Fibroblast of villous mesenchyme (primary cell): ENCODE results near the gene RBFOX2. TPM values are rescaled to one million over a fixed set of nuclear protein-coding genes. Genes with fewer than 3 reads are reported as not detected.

Source experiments
- DNase-seq: peaks from one replicate; pipeline ENCODE4 v3.0.0-alpha.2; 2010; ENCODE audit warnings: low read depth
- H3K4me3 ChIP-seq: 2 replicates; pipeline ENCODE4 v1.5.1; 2011; ENCODE audit warnings: low read depth, mild to moderate bottlenecking, low read length
- total RNA-seq: library from RNA; depleted of rRNA; stranded (reverse); fragments of >200 nt; gene quantifications from 2 replicates; pipeline ENCODE4 v1.2.3, GENCODE V29; 2012
- TF ChIP-seq, protein P1 (sequence below): IDR thresholded peaks from 2 replicates; pipeline ENCODE4 v1.5.1; 2012; ENCODE audit warnings: low read depth, mild to moderate bottlenecking, low read length; ENCODE audit not compliant: insufficient read depth

Gene RBFOX2
- total RNA-seq, 1 donor = 174 TPM

DNA sequence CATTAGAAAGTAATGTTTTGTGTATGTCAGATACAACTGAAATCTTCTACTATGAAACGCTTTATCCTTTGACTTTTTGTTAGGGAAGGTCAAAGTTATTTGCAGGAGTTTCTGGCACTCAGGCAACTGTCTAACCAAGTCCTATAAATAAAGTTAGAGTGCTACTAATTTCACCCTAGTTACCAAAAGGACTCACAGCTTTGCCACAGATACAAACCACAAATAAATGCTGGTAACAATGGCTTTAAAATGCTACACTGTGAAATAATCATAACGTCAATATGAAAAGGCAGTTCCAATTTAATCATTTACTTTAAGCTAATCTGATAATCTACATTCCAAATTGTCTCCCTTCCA is 124.3 kb downstream of the RBFOX2 start:
- no peak overlapping the region for H3K4me3 ChIP-seq
- TF ChIP-seq, protein P1, sequence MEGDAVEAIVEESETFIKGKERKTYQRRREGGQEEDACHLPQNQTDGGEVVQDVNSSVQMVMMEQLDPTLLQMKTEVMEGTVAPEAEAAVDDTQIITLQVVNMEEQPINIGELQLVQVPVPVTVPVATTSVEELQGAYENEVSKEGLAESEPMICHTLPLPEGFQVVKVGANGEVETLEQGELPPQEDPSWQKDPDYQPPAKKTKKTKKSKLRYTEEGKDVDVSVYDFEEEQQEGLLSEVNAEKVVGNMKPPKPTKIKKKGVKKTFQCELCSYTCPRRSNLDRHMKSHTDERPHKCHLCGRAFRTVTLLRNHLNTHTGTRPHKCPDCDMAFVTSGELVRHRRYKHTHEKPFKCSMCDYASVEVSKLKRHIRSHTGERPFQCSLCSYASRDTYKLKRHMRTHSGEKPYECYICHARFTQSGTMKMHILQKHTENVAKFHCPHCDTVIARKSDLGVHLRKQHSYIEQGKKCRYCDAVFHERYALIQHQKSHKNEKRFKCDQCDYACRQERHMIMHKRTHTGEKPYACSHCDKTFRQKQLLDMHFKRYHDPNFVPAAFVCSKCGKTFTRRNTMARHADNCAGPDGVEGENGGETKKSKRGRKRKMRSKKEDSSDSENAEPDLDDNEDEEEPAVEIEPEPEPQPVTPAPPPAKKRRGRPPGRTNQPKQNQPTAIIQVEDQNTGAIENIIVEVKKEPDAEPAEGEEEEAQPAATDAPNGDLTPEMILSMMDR = no peak
- DNase-seq = no peak

DNA sequence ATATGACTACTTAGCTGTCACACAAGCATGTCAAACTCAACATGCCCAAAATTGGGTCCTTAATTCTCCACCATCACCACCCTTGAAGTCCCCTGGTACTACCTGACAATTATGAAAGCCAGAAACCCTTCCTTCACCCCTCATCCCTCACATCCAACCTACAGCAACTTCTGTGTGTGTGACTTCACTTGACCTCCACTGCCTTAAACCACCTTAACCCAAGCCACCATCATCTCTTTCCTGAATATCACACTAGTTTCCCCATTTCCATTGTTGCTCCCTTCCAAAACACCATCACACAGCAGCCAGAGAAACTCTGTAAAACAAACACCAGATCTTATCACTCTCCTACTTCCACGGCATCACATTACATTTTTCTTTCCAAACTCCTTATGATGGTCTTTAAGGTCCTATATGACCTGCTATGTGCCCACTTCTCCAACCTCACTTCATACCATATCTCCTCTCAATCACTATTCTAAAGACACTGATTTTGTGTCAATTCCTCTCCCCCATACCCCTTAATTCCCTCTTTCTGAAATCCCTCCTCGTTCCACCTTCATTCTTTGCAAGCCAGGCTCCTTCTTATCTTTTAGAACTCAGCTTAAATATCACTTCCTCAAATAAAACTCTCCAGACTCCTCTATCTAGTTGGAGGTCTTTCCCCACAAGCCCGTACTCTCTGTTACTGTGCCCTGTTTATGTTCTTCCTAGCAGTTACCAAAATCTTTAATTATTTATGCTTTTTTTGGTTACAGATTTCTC is 124.9 kb downstream of the RBFOX2 start:
- no peak overlapping the region for H3K4me3 ChIP-seq
- DNase-seq = no peak
- TF ChIP-seq, protein P1 = no peak

DNA sequence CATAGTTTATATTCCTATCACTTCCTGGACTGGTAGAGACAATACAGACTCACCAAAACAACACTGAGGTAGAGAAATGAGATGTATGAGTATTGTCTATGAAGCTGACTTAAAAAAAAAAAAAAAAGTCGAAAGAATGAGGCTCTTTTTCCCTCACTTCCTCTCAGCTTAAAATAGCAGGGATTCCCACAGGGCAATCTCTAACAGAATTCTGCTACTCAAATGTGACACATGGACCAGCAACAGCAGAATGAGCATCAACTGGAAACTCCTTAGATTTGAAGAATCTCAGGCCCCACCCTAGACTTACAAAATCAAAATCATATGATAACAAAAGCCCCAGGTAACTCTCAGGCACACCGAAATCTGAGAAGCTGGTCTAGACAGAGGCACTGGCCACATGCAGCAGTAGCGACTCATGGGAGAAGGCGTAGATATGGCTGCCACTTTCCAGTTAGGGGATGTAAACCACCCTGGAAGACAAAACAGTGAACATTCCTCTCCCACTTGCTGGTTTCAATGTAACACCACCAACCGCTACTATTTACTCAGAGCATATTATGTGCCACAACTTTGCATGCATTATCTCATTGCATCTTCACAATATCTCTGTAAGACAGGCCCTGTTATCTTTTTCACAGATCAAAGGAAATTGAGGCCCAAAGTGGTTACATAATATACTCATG is 128.0 kb downstream of the RBFOX2 start:
- H3K4me3 ChIP-seq = no peak overlapping the region
- DNase-seq = peak; percentile 49
- TF ChIP-seq, protein P1 = no peak

DNA sequence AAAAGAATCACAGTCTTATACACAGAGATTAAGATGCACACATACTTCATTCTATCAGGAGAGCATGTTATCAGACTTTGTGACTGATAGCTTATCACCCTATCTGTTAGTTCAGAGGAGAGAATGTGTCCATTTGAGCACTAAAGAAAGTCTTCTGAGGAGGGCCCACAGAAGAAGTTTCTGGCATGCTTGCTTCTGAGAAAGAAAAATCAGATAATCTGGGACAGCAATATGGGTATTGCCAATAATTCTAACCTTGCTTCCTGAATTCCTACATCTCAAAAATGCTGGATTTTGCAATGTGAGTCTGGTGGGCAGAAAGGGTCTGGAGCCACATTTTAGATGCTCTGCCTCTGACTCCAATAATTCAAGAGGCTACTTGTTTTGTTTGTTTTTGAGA is 128.9 kb downstream of the RBFOX2 start:
- TF ChIP-seq, protein P1 = no peak
- no peak for DNase-seq
- H3K4me3 ChIP-seq = no peak overlapping the region

DNA sequence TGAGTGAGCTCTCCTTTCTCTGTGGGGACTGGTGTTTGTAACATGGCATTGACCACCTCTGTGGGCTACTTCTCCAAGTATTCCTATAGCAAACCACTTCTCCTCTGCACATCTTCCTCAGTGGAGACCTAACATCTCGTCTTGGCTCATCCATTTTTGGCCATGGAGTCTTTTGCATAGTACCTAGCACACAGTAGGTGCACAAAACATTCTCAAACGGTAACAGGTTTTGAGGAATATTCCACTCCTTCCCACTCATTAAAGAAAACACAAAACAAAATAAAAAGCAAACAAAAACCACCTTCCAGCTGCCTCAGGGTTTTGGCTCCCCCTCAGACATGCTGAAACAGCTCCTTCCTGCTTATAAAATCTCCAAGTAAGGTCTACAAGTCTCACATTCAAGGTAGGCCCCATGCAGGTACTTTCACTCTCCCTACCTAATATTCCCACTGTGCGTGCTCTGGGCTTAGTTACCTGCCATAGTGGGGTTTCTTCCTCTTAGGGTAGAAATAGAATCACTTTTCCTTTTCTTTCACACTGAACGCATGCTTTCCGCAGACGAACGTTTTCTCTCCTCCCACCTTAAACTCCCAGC is 132.4 kb downstream of the RBFOX2 start:
- H3K4me3 ChIP-seq = no peak overlapping the region
- TF ChIP-seq, protein P1 = no peak
- no peak for DNase-seq

DNA sequence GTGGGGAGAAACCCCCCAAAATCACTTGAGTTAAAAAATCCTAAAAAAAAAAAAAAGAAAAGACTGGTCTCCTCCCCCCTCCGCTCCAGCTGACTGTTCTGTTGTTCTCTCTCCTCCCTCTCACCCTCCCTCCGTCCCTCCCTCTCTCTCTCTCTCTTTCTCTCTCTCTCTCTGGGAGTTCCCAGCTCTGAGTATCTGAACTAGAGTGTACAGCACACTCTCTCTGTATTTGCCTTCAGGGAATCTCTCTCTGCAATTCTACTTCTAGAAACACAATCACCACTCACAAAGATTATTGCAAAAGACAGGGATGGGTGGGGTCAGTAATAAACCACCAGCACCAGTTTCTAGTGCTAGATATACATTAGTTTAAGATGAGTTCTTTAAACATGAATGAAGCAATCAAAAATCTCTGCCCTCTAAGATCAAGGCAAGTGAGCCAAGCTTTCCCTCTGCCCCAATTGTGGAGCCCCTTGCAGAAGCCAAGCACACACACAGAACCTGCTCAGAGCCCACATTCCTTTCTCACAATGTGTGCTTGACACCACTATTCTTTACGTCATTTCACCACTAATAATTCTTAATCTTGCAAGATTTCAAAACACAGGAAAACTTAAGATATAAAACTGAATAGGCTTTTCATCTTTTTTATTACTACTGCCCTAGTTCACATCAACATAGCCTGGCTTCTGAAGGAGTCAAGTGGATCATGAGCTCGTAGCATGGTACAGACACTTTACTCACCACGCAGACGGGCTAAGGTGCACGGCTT is 133.5 kb downstream of the RBFOX2 start:
- TF ChIP-seq, protein P1 = no peak
- H3K4me3 ChIP-seq = peak overlapping the region; percentile 36
- peak; percentile 92 for DNase-seq
